ENCODE data around the gene FOXK1. TPM values are rescaled to one million over a fixed set of nuclear protein-coding genes. Genes with fewer than 3 reads are reported as not detected.

The FOXK1 gene
- total RNA-seq, result 25.5 and 46.5 TPM in 2 replicates

DNA sequence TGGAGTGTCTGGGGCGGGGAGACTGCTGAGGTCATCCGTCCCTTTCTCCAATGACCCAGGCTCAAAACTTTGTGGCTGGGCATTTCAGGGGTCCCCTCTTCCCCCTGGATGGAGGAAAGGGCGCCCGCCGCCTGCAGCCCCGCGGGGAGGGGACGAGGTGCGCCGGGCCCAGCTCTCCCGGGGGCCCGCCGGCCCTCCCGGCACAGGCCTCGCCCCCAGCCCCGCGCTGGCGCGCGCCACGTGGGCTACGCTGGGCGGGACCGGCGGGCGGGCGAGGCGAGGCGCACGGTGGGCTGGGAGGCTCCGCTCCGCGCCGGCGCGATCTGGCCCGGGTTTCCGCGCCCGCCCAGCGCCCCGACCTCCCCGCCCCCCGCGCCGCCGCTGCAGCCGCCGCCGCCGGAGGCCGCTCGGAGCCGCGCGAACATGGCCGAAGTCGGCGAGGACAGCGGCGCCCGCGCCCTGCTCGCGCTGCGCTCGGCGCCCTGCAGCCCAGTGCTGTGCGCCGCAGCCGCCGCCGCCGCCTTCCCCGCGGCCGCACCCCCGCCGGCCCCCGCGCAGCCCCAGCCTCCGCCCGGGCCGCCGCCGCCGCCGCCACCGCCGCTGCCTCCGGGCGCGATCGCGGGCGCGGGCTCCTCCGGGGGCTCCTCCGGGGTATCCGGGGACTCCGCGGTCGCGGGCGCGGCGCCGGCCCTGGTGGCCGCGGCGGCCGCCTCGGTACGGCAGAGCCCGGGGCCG, at the start of gene FOXK1:
Gene FOXK1, plus strand, starts transcription at position 410 of the 735 bp plus-strand sequence. Its CDS starts 14 bp downstream, at position 424.

DNA sequence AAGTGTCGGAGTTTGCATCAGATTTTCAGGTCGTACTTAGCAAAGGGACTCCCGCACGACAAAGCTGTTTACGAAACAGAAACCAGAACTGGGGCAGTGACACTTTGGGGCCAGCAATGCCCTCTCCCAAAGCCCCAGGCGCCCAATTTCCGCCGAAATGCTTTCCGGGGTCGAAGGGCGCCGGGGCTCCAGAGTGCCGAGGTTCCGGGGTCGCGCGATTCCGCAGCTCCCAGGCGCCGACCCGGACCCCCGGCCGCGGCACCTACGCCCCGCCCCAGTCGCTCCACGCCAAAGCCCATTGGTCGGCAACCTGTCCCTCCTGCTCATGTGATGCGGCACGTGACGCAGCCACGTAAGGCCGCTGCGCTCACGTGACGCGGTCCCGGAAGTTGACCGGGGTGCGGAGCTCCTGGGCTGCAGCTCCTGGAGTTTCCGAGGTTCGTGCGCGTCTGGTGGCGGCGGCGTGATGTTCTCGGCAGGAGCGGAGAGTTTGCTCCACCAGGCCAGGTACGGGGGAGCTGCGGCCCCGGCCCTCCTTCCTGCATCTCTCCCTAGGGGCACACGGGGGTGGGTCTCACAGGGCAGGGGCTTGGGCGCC, 93.3 kb downstream of the FOXK1 start, which contains the start of gene AP5Z1:
Gene AP5Z1, plus strand, starts transcription at position 374 of the 598 bp plus-strand sequence. Its CDS starts 93 bp downstream, at position 467.

Other genes with a start within 250 kb of the FOXK1 start
- gene AP5Z1, start 93.3 kb downstream of the FOXK1 start, total RNA-seq, result 30.3 and 33.1 TPM in 2 replicates
- gene PAPOLB, start 179.7 kb downstream of the FOXK1 start, total RNA-seq, result 0.05 TPM in 1 of 2 replicates, not detected in the other
- 0.30 and 1.2 TPM in 2 replicates for gene RADIL, start 201.4 kb downstream of the FOXK1 start, total RNA-seq